Right atrium auricular region (tissue), 2 donors: ENCODE data around the gene KRT17. TPM values are rescaled to one million over a fixed set of nuclear protein-coding genes. Genes with fewer than 3 reads are reported as not detected.

Source experiments
- DNase-seq: peaks from one replicate; pipeline ENCODE4 v3.0.0-alpha.2; 2019; ENCODE audit warnings: low spot score
- H3K27ac ChIP-seq, 2 donors: fragments of 200-600 bp; sonication (generic); 1 replicate in 1 of 2; 2 replicates in 1 of 2; pipeline ENCODE4 v1.5.1; 2016 to 2019
- H3K27me3 ChIP-seq, 2 donors: fragments of 200-600 bp; sonication (generic); one replicate each; pipeline versions ENCODE4 v1.5.1 to v1.6.0; 2017 to 2019
- H3K36me3 ChIP-seq: fragments of 200-600 bp; sonication (generic); one replicate; pipeline ENCODE4 v1.5.1; 2016
- H3K4me1 ChIP-seq, 2 donors: fragments of 200-600 bp; sonication (generic); one replicate each; pipeline versions ENCODE4 v1.5.1 to v1.6.0; 2017 to 2019
- H3K4me3 ChIP-seq, 2 donors: fragments of 200-600 bp; sonication (generic); 1 replicate in 1 of 2; 2 replicates in 1 of 2; pipeline ENCODE4 v1.5.1; 2017 to 2019; ENCODE audit warnings: mild to moderate bottlenecking in 1 of 2, moderate library complexity in 1 of 2
- H3K9me3 ChIP-seq, 2 donors: fragments of 200-600 bp; sonication (generic); one replicate each; pipeline ENCODE4 v1.5.1; 2019
- total RNA-seq, 2 donors: library from RNA; depleted of rRNA; stranded (reverse); fragments of >200 nt; gene quantifications; one replicate each; pipeline ENCODE4 v1.1.0, GENCODE V29; 2016
- TF ChIP-seq, protein P1 (sequence below), 2 donors: fragments of 200-600 bp; sonication (generic); IDR thresholded peaks; one replicate each; pipeline ENCODE4 v1.5.1; 2019; ENCODE audit warnings: antibody characterized with exemption in 2 of 2

KRT17 gene
- total RNA-seq, 2 donors from 2014 or later, result not detected

DNA sequence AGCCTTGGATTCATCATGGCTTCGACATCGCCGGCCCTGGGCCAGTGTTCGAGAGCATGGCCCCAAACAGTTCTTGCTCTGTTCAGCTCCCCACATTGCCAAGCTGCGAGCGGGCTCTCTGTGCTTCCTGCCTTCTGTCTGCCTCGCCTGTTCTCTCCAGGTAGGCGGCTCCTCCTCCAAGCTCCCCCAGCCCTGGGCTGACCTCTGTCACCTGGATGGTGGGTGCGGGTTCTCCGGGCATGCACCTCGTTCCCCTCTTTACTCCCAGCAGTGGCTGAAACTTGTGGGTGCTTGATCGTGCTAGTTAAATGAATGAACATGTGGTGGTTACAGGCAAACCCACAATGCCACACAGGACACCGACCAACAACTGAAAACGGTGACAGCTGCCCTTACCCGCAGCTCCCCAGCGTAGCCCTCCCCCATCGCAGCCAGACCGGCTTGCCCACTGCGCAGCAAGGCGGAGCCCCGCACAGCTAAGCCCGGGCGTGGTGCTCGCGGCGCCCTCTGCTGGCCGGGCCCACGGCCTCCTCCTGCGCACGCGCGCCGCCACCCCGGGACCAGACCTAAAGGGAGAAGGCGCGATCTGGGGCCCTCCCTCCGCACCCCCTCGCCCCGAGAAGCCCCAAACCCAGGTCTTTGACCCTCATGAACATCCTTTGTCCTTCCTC lies 41.3 kb upstream of the KRT17 start:
- peak overlapping the region; percentile 31 to 59 for H3K4me3 ChIP-seq
- TF ChIP-seq, protein P1, sequence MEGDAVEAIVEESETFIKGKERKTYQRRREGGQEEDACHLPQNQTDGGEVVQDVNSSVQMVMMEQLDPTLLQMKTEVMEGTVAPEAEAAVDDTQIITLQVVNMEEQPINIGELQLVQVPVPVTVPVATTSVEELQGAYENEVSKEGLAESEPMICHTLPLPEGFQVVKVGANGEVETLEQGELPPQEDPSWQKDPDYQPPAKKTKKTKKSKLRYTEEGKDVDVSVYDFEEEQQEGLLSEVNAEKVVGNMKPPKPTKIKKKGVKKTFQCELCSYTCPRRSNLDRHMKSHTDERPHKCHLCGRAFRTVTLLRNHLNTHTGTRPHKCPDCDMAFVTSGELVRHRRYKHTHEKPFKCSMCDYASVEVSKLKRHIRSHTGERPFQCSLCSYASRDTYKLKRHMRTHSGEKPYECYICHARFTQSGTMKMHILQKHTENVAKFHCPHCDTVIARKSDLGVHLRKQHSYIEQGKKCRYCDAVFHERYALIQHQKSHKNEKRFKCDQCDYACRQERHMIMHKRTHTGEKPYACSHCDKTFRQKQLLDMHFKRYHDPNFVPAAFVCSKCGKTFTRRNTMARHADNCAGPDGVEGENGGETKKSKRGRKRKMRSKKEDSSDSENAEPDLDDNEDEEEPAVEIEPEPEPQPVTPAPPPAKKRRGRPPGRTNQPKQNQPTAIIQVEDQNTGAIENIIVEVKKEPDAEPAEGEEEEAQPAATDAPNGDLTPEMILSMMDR (IDR thresholded peaks at IDR 0.05), result peak; percentile 91 to 96
- DNase-seq, result peak; percentile 88
- H3K27ac ChIP-seq, result peak overlapping the region; percentile 78 to 84
- H3K9me3 ChIP-seq, result no peaks in the 10 kb centered on the region
- no peaks in the 10 kb centered on the region for H3K27me3 ChIP-seq
- peaks cover 0 to 24% of the 10 kb centered on the region in 2 donors for H3K4me1 ChIP-seq
- H3K36me3 ChIP-seq, result no peaks in the 10 kb centered on the region

DNA sequence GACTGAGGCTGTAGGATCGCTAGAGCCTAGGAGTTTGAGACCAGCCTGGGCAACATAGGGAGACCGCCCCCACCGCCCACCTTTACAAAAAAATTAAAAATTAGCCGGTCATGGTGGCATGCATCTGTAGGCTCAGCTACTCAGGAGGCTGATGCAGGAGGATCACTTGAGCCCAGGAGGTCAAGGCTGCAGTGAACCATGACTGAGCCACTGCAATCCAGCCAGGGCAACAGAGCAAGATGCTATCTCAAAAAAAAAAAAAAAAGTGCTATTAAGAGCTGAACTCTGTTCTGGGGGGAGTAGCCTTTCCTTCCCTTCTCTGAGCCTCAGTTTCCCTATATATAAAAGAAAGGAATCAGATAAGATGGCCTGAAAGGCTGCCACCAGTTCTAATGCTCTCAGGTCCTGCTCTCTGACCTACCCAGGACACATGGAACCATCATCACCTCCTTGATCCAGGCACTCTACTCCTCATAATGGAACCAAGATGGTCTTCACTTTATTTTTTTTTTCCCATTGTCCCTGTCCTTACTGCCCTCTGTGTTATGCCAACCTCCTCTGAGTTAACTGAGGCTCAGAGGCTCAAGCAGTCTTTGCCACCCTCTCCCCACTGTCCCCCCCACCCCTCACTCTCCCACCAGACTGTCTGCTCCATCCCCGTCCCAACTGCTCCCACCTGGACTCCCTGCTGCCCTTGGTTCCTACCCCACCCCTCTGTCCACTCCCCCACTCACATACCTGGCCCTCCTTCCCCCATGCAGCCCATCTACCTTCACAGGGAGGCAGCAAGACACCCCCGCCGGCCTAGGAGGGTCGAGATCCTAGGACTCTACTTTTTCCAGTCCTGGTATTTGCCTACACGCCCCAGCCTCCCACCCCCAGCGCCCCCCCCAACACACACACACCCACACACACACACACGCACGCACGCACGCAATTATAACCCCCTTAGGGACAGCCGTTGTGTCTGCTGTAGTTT lies 40.5 kb upstream of the KRT17 start:
- Histone ChIP-seq H3K27ac (peak overlapping the region in 1 of 2 donors; percentile 84), H3K27me3 (no peaks in the 10 kb centered on the region), H3K36me3 (no peaks in the 10 kb centered on the region), H3K4me3 (peak overlapping the region; percentile 31 to 59), H3K9me3 (no peaks in the 10 kb centered on the region), H3K4me1 (peaks cover 0 to 24% of the 10 kb centered on the region in 2 donors)
- TF ChIP-seq, protein P1 (IDR thresholded peaks at IDR 0.05), result no peak
- no peak for DNase-seq

DNA sequence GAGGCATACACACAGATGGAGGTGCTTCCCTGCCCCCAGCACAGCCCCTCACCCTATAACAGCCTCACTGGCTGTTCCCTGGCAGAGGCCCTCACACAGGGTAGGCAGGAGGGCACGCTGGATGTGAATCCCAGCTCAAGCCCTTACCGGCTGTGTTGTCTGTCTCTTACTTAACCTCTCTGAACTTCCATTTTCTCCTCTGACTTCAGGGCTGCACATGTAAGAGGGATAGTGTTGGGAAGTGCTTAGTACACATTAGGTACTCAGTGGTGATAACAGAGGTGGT lies 39.7 kb upstream of the KRT17 start:
- H3K27me3 ChIP-seq, result no peaks in the 10 kb centered on the region
- H3K36me3 ChIP-seq, result no peaks in the 10 kb centered on the region
- H3K4me1 ChIP-seq, result peaks cover 0 to 24% of the 10 kb centered on the region in 2 donors
- TF ChIP-seq, protein P1 (IDR thresholded peaks at IDR 0.05), result no peak
- H3K9me3 ChIP-seq, result no peaks in the 10 kb centered on the region
- no peak overlapping the region for H3K4me3 ChIP-seq
- DNase-seq, result no peak
- H3K27ac ChIP-seq, result no peak overlapping the region

DNA sequence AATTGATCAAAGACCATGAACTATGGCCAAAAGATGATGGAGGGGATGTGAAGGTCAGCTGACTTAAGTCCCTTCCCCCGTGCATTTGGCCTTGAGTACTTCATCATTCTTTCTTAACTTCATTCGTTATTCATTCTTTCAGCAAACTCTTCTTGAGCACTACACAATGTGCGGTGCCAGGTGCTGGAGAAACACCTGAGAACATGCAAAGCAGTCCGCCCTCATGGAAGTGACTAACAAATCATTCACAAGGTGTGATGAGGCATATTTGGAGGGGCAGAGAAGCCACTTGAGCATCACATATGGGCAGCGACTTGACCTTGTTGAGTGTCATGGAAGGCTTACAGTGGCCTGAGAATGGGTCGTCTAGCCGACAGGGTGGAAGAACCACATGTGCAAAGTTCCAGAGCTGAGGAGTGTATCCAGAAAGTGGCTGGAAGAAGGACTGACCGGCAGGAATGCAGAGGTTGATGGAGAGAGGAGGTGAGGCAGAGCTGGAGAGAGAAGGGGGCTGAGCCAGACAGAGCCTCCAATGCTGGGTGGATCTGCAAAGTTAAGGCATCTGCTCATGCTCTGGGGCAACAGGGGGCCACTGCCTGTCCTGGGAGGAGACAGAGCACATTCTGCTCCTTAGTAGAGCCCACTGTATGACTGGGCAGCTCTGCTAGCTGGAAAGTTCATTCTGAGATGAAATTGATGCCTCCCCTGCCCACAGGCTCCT lies 39.2 kb upstream of the KRT17 start:
- Histone ChIP-seq H3K27ac (no peak overlapping the region), H3K36me3 (no peaks in the 10 kb centered on the region), H3K9me3 (no peaks in the 10 kb centered on the region), H3K27me3 (no peaks in the 10 kb centered on the region), H3K4me1 (peaks cover 0 to 24% of the 10 kb centered on the region in 2 donors), H3K4me3 (no peak overlapping the region)
- DNase-seq, result no peak
- TF ChIP-seq, protein P1 (IDR thresholded peaks at IDR 0.05), result no peak

DNA sequence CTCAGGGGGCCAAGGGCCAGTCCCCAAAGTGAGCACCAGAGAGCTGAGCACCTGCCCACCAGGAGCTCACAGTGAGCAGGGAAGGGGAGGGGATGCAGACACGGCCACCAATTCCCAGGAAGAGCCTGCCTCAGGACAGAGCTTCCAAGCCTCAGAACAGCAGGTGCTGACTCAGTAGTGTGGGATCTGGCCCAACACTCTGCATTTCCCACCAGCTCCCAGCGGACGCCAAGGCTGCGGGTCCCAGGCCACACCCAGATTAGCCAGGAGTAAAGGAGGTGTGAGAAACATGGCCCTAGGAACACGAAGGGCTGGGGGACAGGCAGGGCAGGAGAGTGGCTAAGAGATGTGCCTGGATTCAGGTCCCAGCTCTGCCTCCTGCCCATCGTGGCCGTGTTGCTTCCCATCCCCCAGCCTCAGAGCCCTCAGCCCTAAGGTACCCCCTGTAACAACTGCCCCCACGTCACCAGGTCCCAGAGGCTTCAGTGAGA lies 35.9 kb upstream of the KRT17 start:
- no peak for DNase-seq
- TF ChIP-seq, protein P1 (IDR thresholded peaks at IDR 0.05), result no peak
- Histone ChIP-seq H3K4me3 (no peak overlapping the region), H3K27ac (no peak overlapping the region), H3K36me3 (no peaks in the 10 kb centered on the region), H3K27me3 (no peaks in the 10 kb centered on the region), H3K9me3 (no peaks in the 10 kb centered on the region), H3K4me1 (peaks cover 0 to 4% of the 10 kb centered on the region in 2 donors)
